GM19099 (cell line): ENCODE data around the gene ENG.

Experiments used
- POLR2A ChIP-seq: IDR thresholded peaks from 3 replicates; pipeline ENCODE4 v1.6.1; 2011; ENCODE audit warnings: low read depth; ENCODE audit not compliant: insufficient read length; ENCODE audit errors: extremely low read depth

ENG gene

GRCh38 chr9:127785933-127786772 lies 68.3 kb downstream of the ENG start, which contains the start of gene CDK9:
Gene CDK9 (plus strand): TSS chr9:127786034. CDS start chr9:127786149, 115 bp downstream.
- peak; percentile 71 for TF ChIP-seq POLR2A

GRCh38 chr9:127785023-127785932 lies 69.2 kb downstream of the ENG start:
- no peak for TF ChIP-seq POLR2A

DNA sequence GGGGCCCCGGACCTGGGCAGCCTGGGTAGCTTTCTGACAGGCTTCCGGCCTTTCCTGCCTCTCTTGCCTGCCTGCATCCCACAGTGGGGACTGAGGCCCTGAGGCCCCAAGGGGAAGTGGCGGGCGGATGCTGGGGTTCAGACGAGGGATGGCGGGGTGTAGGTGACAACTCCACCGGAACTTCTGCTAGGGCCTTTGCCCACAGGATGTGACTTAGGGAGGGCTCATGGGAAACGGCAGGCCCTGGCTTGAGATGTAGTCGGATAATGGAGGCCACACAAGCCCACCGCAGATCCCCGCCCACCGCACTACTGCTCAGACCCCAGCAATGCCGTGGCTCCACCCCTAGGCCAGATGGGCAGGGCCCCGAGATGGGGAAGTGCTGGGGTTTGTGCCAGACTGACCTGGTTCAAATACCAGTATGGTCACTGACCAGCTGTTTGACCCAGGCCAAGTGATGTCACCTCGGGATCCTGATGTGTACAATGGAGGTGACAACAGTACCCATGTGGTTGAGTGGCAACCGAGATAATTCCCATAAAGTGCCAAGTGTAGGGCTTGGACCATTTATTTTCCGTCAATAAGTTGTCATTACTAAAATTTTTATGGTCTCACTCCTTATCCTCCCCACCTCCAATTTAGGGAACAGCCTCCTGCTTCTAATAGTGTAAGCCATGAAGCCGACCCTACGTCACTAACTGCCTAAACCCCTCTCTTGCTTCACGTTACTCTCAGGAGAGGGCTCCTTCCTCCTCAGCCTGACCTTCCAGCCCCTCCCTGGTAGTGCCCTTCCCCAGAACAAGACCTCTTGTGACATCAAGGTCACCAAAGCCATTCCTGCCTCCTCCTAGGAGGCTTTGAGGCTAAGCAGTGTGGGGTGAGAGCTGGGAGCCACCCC lies 71.1 kb downstream of the ENG start:
- TF ChIP-seq POLR2A: peak; percentile 25

- TF ChIP-seq POLR2A: no peak
Measured at GRCh38 chr9:127781806-127782205, 72.7 kb downstream of the ENG start.

- TF ChIP-seq POLR2A: no peak
Measured at GRCh38 chr9:127780126-127780885, 74.2 kb downstream of the ENG start.

DNA sequence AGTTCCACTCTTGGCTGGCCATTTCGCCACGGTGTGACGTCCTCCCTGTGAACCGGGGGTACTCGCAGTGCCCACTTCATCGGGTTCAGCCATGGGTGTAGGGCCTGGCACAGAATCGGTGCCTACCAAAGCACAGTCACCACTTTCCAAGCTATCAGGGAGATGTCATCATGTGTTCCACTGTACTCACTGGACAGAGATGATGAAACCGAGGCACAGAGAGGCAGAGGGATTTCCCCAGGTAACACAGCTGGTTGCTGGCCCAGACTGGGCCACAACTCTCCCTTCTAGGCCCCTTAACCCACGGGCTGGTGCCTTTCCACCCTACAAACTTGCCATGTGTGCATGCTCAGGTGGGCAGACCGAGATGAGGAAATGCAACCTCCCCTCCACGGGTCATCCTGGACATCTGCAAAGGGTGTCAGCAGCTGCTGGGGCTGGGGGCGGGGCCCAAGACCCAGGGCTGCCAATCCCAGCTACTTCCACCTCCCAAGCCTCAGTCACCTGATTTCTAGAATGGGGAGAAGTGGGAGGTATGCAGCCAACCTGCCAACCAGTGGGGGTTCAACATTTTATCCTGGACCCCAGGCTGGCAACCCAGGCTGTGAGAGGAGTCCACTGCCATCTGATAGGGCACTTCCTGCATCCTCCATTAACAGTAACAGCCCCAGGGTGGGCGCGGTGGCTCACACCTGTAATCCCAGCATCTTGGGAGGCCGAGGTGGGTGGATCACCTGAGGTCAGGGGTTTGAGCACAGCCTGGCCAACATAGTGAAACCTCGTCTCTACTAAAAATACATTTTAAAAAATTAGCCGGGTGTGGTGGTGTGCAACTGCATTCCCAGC lies 75.1 kb downstream of the ENG start:
- peak; percentile 56 for TF ChIP-seq POLR2A

DNA sequence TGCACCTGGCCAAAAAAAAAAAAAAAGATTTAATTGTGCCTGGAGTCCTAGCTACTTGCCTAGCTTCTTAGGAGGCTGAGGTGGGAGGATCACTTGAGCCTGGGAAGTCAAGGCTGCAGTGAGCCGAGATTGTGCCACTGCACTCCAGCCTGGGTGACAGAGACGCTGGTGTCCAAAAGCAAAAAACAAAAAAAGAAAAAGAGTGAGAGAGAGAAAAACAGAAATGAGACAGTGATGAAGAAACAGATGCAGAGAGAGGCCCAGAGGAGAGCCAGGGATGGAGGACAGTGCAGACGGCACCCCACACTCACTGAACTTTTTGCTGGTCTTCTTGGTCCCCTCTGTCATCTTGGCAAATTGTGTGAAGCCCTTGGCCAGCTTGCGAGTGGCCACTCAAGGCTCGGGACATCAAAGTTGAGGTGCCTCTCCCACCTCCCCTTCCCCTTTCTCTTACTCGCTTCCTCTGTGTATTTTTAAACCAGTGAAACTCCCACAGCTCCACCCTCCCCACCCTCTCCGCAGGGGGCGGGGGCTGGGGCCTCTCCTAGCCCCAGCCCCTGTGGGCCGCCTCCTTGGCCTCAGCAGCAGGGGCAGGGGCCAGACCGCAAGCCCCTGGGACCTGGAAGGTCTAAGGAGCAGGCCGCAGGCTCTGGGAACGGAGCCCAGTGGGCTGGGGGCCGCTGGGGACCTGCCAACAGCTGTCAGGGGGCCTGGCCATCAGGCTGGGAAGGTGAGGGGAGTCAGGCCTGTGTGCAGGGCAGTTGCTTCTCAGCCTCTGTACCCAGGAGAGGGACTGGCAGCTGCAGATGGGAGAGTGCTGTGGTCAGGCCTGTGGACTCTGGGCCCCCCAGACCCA lies 76.0 kb downstream of the ENG start, which contains the start of gene SH2D3C:
Gene SH2D3C (minus strand): TSS at position 387 of the 856 bp plus-strand sequence. CDS start 39 bp downstream, at position 348.
- peak; percentile 71 for TF ChIP-seq POLR2A

- TF ChIP-seq POLR2A: no peak
Measured at GRCh38 chr9:127777368-127777980, 77.0 kb downstream of the ENG start.

DNA sequence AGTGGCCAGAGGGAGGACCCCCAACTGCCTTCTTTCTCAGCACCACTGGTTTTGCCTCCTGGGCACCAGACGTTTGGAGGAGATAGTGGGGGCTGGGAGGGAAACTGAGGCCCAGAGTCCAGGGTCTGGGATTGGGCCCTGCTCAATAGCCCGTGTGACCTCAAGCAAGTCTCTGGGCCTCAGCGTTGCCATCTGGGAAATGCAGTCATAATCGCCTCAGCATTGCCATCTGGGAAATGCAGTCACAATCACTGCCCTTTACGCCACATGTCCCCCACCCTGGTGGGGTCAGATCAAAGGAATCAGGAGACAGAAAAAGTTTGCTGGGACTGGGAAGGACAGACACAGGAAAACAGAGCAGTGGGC lies 77.6 kb downstream of the ENG start:
- no peak for TF ChIP-seq POLR2A

- peak; percentile 40 for TF ChIP-seq POLR2A
Measured at GRCh38 chr9:127776195-127776923, 78.1 kb downstream of the ENG start.

DNA sequence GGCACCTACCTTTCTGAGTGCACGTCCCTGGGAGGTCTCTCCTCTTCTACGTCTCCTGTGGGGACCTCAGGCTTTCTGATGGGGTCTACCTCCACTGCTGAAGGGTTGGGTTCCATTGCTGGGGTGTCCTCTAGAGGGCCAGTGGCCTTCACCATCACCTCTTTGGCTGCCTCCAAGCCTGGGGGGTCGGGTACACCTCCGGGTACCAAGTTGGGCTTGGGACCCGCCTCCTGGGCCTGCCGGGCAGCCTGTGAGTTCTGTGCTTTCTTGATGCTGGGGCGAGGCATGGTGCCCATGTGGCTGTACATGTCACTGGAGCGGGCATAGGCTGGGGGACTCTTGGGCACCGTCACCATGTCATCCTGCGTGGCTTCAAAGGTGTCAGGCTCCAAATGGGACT lies 80.5 kb downstream of the ENG start:
- no peak for TF ChIP-seq POLR2A
